Activated CD4-positive, alpha-beta T cell treated with anti-CD3 and anti-CD28 coated beads, Interleukin-2, Interleukin-6, amounts not matched to agents 100 ng/mL and 50 ng/mL, durations not matched to agents 16 hours and 8 hours (primary cell): ENCODE data around the gene STK24.

Experiments
- DNase-seq: peaks from one replicate; pipeline ENCODE4 v3.0.0-alpha.2; 2020

The STK24 gene

DNA sequence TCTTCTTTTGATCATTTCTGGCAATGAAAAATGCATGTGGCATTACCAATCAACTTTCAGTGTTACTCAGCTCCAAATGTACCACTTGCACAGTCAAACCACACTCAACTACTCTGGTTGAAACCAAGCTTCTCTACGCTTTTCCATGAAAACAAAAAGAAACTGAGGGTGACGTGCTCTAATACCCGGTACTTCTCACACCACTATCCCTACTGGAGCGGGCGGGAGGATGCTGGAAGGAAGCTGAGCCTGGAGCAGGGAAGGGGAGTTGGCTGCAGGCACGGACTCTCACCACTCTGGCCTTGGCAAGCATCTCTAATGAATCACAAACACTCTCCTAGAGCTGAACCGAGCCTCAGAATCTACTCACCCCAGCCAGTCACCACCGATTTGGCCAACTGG is 48.2 kb downstream of the STK24 start:
- peak; percentile 79 for DNase-seq

DNA sequence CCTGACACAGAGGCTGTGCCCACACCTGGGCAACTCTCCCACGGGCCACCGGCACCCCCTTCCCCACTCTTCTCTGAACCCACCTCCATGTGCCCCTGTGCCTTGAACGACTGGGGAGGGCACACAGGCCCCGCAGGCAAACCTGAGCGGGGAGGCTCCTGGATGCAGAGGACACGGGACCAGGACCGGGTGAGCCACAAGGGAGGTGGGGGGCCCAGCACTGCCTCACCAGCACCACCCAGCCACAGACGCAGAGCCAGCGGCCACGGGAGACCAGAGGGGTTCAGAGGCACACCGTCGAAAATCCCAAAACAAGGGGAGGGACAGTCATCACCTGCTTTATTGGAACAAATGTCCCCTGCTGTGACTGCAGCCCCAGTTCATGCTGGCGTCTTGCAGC is 49.4 kb downstream of the STK24 start:
- DNase-seq: no peak

DNA sequence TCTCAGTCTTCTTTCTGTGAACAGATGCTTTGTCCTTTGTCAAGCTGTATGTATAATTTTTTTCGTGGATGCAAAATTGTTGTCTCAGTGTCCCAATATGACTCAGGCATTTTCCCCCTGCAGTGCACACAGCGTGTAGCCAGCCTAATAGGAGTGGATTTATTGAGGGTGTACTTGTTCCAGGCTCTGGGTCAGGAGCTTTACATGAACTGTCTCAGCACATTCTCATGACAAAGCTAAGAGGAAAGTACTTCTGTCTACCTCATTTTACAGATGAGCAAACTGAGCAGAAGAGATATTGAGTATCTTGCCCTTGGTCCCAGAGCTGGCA is 50.8 kb downstream of the STK24 start:
- DNase-seq: no peak

DNA sequence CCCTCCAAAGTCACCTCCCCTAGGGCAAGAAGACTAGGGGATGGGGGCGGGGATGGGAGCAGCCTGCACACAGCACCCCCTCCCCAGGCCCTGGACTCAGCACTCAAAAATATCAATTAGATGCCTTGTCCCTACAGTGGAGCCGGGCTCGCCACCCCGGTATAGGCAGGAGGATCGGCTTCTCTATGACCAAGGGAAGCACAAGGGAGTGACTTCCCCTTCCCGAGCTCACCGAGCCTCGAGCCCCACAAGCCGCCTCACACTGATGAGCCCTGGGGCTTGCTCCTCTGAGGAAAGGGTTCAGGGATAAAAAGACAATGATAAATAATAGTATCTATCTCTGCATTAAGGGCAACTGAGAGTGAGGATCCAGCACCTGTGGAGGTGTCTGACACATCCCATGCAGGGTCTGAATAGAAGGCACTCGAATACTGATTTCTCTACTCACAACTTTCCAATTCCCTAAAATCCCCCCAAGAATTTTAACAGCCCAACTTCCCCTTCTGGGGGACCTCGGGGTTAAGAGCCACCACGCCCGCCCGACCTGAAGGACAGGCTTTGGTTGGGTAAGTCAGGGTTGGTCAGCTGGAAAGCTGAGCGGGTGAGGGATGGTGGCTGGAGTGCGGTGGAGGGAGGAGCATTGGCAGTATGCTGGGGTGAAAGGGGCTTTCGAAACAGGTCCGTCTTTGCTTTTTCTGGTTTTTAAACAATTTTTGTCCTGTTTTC is 51.3 kb downstream of the STK24 start:
- DNase-seq: no peak

DNA sequence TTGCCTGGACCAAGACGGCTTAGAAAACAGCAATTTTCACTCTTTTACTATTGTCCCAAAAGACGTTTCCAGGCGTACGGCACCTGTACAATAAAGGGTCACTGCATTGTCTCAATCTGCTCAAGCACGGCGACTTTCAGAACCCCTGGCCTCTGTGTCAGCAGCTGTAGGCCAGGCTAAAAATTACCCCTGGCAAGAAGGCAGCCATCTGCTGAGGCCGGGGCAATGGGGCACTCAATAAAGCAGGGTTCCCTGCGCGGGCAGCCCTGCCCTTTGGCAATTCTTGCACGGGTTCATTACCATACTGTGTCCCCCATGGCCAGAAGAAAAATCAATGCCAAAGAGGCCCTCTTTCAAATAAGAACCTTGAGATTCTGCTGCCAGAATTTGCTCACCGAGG is 52.1 kb downstream of the STK24 start:
- no peak for DNase-seq

DNA sequence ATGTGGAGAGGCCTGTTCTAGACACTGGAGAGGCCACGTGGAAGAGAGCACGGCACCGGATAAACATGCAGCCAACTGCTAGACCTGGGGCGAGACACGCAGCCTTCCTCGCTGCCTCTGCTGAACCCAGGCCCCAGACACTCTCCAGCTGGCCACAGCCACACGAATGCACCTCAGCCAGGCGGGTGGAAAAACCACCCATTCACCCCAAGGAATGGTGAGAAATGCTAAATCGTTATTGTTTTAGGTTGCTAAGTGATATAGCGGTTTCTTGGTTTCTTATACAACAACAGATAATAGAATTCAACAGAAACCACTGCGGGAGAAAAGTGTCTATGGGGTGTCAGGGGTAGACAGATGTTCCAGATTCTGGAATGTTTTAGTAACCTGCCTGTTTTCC is 52.5 kb downstream of the STK24 start:
- DNase-seq: no peak

DNA sequence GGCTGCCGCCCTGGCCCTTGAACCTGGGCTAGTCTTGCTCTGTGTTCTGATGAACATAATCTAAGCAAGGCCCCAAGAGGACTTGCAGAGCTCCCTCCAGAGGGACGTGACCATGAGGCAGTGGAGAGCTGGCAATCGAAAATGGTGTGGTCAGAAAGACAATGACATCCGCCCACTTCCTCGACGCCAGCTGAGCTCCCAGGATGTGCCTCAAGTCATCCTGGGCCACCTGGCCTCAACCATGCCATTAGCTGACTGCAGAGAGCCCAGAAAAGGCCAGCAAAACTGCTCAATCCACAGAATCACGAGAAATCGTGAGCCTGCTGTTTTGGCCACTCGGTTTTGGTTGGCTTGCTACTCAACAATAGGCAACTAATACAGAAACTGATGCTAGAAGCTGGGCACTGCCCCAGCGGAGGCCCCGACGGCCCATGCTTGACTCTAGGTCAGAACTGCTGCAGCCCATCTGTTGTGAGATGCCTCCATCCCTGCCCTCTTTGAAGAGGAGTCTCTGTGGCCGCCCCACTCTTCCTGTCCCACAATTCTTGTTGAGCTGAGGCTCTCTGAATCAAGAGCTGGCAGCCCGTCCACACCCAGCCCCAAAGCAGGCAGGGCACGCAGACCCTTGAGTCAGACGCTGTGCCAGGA is 53.3 kb downstream of the STK24 start:
- DNase-seq: peak; percentile 42

DNA sequence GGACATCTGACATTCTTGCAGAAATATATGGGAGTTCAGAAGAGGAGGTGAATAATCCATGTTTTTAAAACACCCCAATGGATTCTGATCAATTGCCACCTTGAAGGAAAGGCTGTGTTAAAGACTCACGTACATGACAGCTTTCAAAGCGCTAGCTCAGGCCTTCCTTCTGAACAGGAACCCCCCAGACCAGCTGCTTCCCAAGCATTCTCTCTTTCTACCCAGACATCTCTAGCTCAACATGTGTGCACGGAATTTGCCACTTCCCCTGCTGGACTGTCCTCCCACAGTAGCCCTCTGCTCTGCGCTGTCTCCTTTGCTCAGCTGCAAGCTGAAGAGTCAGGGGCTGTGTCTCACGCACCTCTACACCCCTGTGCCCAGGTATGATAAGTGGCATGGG is 54.5 kb downstream of the STK24 start:
- DNase-seq: no peak

DNA sequence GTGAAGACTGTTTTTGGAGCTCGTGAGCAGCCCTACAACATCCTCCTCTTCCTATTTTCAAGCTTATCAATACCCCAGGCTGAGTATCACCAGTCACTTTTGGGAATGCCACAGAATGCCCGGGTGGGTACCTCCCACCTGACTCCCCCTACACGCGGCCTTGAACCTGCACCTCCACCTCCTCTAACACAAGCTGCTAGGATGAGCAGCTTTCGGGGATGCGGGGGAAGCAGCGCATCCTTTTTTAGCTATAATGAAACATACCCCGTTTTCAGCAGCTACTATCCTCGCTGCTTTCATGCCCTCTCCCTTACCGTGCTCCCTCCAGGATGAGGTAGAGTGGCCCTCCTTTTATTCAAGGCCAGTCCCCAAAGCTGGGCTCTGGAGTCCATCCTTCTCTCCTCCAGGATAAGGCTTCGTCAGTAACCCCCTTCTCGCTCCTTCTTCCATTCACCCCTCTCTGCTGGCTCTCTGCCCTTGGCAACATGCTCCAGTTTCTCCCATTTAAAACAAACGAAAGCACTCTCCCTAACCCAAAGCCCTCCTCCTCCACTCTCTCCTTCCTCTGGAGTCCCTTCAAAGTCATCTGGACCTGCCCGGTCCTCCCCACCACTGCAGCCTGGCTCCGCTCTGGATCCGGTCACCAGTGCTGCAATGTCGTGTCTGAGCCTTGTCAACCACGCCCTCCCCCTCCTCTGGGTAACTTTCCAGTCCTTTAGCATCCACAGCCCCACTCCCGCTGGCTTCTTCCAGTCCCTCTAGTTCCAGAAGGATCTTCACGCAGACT is 55.3 kb downstream of the STK24 start:
- DNase-seq: no peak

DNA sequence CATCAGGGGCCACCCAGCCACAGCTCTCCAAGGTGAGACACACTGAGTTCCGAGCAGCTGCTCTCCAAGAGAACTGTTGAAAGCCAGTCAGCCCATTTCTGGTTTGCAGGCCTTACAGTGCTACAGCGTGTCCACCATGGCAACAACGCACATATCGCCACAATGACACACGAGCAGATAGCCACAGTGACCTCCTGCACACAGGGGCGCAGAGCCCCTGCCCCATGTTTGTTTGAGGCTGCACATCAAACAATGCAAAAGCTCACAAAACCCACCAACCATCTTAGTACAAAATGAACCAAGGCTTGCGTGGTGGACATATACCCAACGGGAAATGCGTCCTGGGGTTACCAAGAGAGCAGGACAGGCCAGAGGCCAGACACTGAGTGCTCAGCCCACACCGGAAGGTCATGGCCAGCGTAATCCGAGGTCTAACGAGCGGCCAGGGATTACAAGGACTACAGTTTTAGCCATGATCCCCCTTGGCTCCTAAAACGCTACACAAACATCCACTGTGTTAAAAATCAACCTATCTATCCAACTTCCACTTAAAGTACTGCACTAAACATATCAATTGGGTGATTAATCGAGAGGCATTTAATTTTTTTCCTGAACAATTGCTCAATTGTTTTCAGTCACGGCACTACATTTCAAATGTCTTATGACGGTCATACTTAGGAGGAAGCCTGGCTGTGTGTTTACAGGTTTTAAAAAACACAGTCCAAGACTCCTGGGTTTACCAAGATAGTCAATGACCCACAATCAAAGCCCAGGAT is 56.0 kb downstream of the STK24 start:
- no peak for DNase-seq

DNA sequence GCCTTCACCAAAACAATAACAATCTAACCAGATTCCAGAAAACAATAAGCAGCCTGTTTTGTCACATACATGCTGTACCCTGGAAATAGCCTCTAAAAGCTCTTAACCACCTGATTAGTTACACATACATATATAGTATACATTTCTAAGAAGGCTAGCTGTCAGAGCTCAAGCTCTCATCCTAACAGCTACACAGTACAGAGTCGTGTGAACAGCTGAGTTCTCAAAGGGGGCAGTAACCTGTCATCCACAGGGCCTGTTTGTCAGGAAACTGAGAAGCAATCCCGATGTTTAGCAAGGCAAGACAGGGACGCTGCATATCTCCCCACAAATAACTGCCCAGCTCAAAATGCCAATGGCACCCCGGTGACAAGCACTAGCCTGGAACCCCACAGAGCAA is 56.9 kb downstream of the STK24 start:
- DNase-seq: no peak

DNA sequence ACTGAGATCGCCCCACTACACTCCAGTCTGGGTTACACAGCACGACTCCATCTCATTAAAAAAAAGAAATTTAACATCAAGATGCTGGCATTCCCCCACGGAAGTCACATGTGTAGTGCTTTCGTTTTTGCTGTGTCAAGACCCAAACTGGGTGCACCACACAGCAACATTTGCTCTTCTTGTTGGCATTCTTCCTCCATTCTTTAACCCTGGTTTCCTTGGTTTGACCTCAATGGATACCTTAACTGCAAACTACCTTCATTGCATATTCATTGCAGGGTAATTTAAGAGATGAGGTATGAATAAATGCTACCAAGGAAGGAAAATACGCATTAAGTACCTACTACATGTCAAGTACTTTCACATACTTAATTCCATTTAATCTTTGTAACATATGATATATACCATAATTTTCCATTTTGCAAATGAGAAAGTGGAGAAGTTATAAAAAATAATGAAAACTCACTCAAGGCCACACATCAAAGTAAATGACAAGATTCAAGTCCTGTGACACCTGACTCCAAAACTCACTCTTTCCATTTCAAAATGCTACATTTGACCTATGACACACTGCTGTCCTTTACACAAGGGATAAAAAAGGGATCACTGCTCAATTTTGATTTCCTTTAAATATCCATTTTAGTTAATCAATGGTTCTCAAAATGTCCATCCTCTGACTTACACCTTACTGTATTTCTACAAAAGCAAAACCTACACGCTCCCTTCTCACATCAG is 59.2 kb downstream of the STK24 start:
- DNase-seq: peak; percentile 72

DNA sequence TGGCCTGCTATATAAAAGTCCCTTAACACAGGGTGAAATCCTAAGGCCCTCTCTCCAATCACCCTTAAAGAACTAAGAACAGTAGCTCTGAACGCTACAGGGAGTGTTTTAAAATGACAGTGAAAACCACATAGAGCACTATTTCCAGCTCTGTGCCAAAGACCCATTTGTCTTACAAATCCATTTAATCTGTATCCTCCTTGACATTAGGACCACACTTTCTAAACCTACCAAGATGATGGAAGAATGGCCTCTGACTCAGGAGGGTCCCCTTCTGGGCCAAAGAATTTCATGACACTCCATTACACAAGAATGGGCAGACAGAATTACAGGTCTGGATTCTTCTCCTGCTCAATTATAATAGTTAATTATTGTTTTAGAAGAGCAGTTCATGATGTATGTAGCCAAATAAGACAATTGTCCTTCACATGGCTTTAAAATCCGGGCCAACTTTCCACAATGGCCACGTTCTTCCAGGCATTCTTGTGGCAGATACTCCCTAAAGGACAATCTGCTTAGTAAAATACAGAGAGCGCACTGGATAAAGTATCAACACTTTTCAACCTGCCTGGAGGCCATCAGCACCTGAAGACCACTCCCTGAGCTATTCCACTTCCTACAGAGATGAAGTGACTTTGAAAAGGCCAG is 61.0 kb downstream of the STK24 start:
- DNase-seq: peak; percentile 53

DNA sequence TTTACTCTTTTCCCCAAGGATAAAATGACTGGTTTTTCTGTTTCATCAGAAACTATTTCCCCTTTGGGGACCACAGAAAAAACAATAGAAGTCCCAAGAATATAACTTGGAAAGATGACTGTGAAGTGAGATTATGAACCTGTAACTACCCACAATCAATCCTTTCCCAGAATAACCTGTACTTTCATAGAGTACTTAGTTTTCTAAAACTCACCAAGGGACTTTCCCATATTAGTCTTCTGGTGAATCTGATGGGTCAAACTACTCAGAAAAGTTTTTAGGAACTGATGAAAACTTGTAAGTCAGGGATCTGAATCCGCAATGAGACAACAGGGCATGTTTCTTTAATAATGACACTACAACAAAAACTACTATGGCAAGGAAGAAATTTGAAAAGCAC is 62.6 kb downstream of the STK24 start:
- DNase-seq: peak; percentile 48

DNA sequence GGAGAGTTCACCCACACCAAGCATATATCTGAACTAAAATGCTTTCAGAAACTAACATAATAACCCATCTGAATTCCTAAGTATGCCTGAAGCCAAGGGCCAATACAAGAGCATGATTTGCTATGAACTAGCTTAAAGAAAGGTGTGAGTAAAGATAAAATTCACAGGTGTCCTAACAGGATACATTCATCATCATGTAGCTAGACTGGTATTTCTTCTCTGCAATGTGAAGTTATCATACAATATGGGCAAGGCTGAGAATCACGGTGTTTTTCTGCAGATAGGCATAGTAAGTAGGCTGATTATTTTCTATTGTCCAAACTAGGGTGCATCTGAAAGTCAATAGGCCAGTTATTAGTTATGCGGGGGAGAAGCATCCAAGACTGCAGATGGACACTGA is 63.1 kb downstream of the STK24 start:
- DNase-seq: no peak

DNA sequence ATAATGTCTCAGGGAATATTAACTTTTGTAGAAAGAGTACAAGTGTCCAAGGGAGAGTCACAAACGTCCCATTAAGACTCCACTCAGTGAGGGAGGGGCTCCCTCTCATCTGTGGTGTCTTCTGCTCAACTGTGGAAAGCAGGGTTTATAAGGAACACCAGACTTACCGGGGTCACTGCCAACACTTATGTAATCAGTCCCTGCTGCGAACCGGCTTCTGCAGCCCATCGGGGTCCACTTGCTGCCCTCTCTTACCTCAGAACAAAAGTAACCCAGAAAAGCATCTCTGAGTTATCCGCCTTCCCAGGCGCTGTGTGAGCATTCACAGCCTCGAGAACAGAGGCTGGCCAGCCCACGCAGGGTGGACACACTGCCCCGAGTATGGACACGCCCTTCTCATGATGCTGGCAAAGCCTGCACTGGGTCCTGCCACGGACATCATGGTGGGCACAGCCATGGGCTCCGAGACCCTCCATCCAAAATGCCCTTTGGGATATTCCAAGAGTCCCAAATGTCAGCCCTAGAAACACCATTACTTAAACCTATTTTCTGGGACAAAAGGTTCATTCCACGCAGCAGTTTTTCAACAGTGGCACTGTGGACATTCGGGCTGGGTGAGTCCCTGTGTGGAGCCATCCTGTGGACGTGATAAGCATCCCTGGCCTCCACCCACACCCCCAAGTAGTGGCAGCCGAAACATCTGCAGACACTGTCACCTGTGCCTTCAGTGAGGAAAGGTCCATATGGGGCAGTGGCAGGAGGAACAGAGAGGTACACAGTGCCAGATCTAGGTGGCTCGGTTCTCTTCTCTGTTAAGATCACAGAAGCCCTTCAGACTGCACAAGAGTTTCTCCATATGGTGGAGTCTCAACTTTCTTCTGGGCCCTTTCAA is 63.9 kb downstream of the STK24 start:
- DNase-seq: no peak

DNA sequence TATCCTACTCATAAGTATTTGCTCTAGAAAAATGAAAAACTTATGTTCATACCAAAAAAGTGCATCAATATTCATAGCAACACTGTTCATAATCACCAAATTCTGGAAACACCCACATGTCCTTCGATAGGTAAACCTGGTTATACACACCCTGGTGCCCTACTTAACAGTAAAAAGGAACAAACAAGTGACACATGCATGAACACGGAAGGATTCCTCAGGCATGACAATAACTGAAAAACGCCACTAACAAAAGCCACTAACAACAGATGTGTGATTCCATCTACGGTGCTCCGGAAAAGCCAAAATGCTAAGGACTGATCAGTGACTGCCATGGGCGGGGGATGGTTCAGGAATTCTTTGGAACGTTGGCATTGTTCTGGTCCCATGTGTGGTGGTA is 65.5 kb downstream of the STK24 start:
- DNase-seq: peak; percentile 42

DNA sequence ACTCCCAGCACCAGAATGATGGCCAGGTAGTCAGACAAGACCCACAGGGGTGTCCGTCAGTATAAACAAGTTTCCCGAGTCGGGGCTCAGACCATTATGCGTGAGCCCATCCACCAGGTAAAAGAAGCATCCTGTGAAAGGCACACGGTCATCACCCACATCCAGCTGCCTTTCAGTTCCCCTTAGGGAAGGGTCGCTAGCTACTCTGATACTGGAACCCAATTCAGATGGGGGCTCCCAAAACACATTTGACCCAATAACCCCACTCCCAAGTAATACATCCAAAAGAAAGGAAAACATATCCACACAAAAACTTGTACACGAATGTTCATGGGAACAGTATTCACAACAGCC is 66.8 kb downstream of the STK24 start:
- DNase-seq: no peak

DNA sequence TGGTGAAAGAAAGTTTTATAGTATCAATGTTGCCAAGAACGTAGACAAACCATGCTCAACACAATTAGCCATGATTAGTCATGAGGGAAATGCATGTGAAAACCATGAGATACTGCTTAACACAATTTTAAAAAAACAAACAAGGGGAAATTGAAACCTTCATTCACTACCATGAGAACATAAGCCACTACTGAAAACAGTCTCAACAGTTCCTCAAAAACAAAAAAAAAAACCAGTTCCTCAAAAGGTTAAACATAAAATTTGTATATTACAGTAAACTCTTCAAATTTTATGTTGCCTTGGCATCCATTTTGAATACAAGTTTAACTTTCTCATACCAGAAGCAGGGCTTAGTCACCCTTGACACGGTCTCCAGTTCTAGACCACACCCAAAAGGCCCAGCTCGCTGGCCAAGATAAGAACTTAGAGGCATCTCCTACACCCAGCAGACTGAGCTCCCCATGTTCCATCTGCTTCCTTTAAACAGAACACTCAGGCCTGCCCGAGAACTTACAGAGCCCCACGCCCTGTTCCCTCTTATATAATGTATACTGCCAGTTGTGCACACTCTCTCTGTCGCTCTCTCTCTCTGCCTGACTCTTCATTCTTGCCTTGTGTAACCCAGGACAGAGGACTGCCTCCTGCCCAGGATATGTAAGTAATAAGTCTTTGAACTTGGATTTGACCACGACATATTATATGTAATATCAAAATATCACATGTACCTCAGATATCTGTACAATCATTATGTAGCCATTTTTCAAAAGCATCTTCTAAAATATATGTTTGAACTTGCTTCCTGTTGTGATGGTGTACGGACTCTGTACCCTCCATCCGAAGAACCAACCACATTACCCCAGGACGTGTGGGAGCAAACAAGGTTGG is 67.4 kb downstream of the STK24 start:
- DNase-seq: peak; percentile 68

DNA sequence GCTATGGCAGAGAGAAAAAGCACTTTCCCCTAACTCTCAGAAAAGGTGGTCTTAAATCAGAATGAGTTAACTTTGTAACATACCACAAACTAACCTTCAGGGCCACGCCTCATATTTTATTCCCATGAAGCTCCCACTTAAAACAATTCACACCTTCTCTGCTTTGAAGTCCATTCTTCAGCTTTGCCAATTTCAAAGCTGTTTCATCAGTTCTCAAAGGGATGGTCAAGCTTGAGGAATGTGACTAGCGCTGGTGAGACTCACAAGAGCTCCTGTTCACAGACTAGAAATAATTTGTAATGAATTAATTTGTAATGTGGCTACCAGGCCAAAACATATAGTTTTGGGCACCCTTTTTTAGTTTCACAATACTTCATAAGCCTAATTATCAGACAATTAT is 68.2 kb downstream of the STK24 start:
- no peak for DNase-seq
